ELF-1 (cell line): ENCODE results near the gene CEP126.
"Not testable (repeated sequence)": the region's sequence is repeated elsewhere in the genome, so short reads cannot be mapped to it uniquely, and the experiment has no call there.

Experiments
- DNase-seq: peaks from one replicate; pipeline ENCODE4 v3.0.0-alpha.2; 2016; ENCODE audit warnings: low read depth, low spot score

The CEP126 gene

DNA sequence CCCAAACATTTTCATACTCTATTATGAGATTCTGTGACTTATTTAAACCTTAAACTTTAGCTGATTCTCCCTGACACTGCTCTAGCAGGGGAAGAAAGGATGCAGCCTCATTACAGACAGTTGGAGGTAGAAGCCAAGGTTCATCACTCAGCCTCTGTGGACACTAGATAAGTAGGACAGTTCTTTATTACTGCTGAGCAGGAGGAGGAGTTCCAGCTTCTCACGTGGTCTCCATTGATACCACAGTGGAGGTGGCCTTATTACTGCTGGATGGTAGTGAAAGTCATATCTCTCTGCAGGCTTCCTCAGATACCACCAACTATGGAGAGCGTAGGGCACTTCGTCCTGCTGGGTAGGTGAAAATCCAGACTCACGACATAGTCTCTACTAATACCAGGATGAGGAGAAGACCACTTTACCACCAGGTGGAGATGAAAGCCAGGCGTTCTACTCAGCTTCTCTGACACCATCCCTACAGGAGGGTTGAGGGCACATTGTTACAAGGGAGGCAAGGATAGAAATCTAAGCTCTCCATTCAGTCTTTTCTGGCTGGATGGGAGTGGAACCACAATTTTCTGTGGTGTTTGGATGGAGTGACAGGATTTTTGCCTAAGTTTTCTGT is 14.6 kb downstream of the CEP126 start:
- no peak for DNase-seq

DNA sequence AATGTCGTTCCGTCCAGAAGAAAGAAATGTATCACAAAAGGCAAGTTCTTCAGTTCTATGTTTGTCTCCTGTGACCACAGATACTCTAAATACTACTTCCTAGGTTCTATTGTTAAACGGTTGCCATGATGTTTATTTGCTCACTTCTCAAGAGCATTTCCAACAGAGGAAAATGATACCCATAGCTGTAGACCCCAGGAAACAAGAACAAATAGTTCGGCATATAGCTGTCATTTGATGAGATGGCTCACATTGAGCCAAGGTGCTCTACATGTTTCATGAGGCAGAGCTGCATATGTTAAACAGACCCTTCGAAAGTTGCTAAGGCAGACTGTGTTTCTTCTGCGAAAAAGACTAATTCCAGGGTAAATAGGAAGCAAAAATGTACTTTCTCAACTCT is 16.9 kb downstream of the CEP126 start:
- DNase-seq: no peak

DNA sequence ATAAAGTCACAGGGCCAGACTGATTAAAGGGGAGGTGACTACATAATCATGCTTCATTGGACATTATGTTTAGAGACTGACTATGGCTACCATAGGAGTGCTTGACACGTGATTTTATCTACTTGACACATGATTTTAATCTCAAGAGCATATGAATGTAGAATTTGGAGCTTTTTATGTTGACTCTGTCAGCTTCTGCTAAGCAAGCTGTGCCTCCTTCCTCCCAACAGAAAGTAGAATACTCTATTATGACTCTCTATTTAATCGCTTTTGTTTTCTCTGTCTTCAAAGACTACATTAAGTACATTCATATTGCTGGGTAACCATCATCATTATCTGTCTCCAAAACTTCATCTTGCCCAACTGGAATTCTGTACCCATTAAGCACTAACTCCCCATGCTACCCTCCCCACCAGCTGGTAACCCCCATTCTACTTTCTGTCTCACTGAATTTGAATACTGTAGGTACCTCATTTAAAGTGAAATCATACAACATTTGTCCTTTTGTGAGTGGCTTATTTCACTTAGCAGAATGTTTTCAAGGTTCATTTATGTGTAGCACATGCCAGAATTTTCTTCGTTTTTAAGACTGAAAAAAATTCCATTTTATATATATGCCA is 26.2 kb downstream of the CEP126 start:
- DNase-seq: no peak

GRCh38 chr11:101944923-101945322 is 30.1 kb downstream of the CEP126 start:
- DNase-seq: no peak

- DNase-seq: no peak
Measured at GRCh38 chr11:101945448-101945847, 30.6 kb downstream of the CEP126 start.

GRCh38 chr11:101949680-101950220 is 34.9 kb downstream of the CEP126 start:
- no peak for DNase-seq

DNA sequence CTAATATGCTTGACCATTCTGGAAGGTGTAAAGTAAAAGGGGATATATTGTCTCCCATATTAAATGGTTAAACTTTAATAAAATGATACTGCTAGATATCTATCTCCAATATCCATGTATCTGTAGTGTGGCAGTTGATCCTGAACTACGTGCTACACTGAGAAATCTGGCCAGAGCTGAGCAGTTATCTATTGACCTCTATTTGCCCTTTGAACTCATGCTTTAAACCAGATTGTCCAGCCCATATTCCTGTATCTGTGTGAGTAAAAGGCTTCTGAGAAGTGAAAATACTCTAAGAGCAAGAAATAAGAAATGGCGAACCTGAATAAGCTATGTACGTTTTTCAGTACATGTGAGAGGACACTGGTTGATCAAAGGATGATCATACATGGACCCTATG is 40.5 kb downstream of the CEP126 start:
- no peak for DNase-seq

DNA sequence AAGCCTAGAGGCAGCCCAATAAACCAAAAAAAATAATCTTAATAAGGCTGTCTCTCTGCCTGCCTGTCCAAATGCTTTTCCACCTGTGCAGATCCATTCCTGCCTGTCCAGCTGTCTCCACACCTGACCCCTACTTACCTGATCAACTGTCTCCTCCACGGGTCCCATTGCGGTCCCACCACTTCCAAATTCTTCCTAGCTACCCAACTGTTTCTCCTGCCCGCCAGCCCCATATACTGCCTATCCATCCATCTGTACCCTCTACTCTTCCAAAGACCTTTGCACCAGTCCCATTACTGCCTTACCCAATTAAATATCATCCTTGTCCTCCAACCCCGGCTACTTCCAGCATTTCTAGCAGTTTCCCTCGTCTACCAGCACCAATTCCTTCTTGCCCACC is 40.9 kb downstream of the CEP126 start:
- DNase-seq: no peak

DNA sequence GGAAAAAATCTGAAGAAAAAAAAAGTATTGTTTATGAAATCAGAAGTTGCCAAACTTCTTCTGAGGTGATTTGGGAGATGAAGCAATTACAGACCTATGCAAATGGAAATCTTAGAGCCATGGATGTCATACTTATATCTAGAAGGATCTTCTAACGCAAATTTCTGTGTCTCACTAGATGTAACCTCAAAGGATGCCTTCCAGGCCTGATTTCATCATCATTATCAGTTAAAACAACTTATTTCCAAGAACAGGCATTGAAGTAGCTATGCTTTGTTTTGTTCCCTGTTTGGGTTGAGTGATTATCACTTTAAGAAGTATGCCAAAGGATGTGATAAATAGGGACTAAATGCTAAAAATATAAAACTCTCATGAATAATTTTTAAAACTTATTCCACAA is 45.4 kb downstream of the CEP126 start:
- DNase-seq: no peak

GRCh38 chr11:101964200-101964599 is 49.4 kb downstream of the CEP126 start:
- DNase-seq: not testable (repeated sequence)

GRCh38 chr11:101974255-101974654 is 59.4 kb downstream of the CEP126 start:
- no peak for DNase-seq

GRCh38 chr11:101974771-101975170 is 60.0 kb downstream of the CEP126 start:
- DNase-seq: no peak

DNA sequence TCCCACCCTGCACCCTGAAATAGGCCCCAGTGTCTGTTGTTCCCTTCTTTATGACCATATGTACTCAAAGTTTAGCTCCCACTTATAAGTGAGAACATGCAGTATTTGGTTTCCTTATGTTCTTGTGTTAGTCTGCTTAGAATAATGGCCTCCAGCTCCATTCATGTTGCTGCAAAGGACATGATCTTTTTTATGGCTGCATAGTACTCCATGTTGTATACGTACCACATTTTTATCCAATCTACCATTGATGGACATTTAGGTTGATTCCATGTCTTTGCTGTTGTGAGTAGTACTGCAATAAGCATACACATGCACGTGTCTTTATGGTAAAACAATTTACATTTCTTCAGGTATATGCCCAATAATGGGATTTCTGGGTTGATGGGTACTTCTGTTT is 60.9 kb downstream of the CEP126 start:
- DNase-seq: no peak

GRCh38 chr11:101987370-101987769 is 72.6 kb downstream of the CEP126 start:
- DNase-seq: no peak

- DNase-seq: no peak
Measured at GRCh38 chr11:101993172-101993571, 78.4 kb downstream of the CEP126 start.

DNA sequence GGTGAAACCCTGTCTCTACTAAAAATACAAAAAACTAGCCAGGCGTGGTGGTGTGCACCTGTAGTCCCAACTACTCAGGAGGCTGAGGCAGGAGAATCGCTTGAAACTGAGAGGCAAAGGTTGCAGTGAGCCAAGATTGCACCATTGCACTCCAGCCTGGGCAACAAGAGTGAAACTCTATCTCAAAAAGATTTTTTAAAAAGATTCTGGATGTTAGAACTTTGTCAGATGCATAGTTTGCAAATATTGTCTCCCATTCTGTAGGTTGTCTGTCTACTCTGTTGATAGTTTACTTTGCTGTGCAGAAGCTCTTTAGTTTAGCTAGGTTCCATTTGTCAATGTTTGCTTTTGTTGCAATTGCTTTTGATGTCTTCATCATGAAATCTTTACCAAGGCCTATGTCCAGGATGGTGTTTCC is 79.3 kb downstream of the CEP126 start:
- DNase-seq: not testable (repeated sequence)

DNA sequence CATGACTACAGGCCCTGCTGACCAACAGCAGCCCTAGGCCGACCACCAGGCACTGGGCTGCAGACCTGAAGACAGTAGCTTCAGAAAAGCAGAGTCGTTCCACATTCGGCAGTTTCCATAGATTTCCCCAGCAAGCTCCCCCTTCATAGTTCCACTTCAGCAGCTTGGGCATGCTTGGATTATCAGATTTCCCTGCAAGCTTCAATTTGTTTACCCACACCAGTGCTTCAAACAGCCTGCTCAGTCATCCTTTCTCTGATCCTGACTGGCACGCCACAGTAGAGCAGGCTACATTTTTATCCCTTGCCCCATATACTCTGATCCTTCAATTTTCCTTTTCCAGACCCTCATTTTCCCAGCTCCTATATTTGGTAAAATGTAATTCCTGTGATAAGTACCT is 81.3 kb downstream of the CEP126 start:
- DNase-seq: no peak

DNA sequence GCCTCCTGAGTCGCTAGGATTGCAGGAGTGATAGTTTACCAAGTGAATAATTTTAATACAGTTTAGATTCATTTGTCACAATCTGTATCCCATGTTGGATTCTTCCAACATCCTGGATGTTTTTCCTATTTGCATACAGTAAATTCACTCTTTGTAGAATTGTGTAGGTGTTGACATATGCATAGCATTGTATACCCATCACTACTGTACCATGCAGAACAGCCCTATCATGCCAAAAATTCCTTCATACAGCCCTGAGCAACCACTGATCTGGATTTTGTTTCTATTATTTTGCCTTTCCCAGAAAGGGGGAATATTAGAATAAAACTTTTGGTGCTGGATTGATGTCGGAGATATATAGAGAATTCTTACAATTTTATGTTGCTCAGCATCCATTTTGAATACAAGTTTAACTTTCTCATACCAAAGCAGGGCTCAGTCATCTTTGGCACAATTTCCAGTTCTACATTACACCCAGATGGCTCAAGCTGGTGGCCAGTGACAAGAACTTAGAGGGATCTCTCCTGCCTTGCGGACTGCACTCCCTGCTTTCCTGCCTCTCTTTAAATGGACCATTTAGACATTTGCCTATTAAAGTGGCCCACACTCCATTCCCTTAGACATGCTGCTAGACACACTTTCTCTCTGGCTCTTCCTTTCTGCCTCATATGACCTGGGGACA is 87.0 kb downstream of the CEP126 start:
- DNase-seq: no peak

DNA sequence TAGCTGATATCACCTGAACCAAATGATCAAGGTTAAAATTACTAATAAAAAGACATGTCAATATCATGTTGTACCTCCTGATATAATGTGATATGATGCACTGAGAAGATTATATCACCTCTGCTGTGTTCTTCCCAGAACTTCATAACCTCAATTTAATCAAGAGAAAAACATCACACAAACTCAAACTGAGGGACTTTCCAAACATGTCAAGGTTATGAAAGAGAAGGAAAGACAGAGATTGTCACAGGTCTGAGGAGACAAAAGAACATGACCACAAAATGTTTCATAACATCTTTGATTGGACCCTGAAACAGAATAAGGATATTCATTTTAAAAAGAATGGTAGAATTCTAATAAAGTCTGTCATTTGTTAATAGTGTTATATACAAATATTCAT is 89.4 kb downstream of the CEP126 start:
- DNase-seq: no peak

- no peak for DNase-seq
Measured at GRCh38 chr11:102005306-102005705, 90.5 kb downstream of the CEP126 start.

- no peak for DNase-seq
Measured at GRCh38 chr11:102006835-102007566, 92.2 kb downstream of the CEP126 start.
